K562 (cell line): ENCODE data around the gene ATG10. TPM values are rescaled to one million over a fixed set of nuclear protein-coding genes. Genes with fewer than 3 reads are reported as not detected.

Source experiments
- ATF7 ChIP-seq: fragments of 450-650 bp; IDR thresholded peaks from 2 replicates; pipeline ENCODE4 v1.7.1; 2014; ENCODE audit warnings: mild to moderate bottlenecking, moderate library complexity
- CBX1 ChIP-seq: sonication (generic); IDR thresholded peaks from 2 replicates; pipeline ENCODE4 v1.6.1; 2016; ENCODE audit warnings: antibody characterized with exemption, low read depth, mild to moderate bottlenecking
- DEAF1 ChIP-seq: fragments of 450-650 bp; formaldehyde crosslinking; IDR thresholded peaks from 2 replicates; pipeline ENCODE4 v1.4.0; 2020; ENCODE audit warnings: mild to moderate bottlenecking, moderate library complexity
- E4F1 ChIP-seq: fragments of 250-450 bp; sonication (Bioruptor Pico); IDR thresholded peaks from 2 replicates; pipeline ENCODE4 v1.5.0; 2021; ENCODE audit warnings: mild to moderate bottlenecking, borderline replicate concordance
- MCM7 ChIP-seq, 2 experiments: fragments of 450-650 bp; IDR thresholded peaks; 2 replicates each; pipeline ENCODE4 v1.6.1; 2016 to 2018
- MLLT1 ChIP-seq, 2 experiments: fragments of 450-650 bp; IDR thresholded peaks; 2 replicates each; pipeline ENCODE4 v1.6.1; 2016
- NCOR1 ChIP-seq: fragments of 450-650 bp; IDR thresholded peaks from 2 replicates; pipeline ENCODE4 v1.6.1; 2016; ENCODE audit warnings: mild to moderate bottlenecking, moderate library complexity
- SNRNP70 ChIP-seq: fragments of 200-400 bp; formaldehyde crosslinking; optimal IDR thresholded peaks from 2 replicates; pipeline ENCODE3; 2017; ENCODE audit warnings: low read depth, low read length
- SP1 ChIP-seq: sonication (generic); formaldehyde crosslinking; IDR thresholded peaks from 2 replicates; pipeline ENCODE4 v1.8.1; 2022; ENCODE audit warnings: mild to moderate bottlenecking, missing genetic modification reagents
- TAF15 ChIP-seq: fragments of 200-400 bp; formaldehyde crosslinking; IDR thresholded peaks from 2 replicates; pipeline ENCODE4 v1.6.1; 2017; ENCODE audit warnings: mild to moderate bottlenecking, low read depth, low read length, moderate library complexity
- ZNF318 ChIP-seq, 2 experiments: fragments of 450-650 bp; IDR thresholded peaks; 2 replicates each; pipeline ENCODE4 v1.6.1; 2016; ENCODE audit warnings: mild to moderate bottlenecking in 2 of 2, borderline replicate concordance in 1 of 2, low read depth in 1 of 2, moderate library complexity in 1 of 2
- ZSCAN32 ChIP-seq: fragments of 450-650 bp; formaldehyde crosslinking; IDR thresholded peaks from 2 replicates; pipeline ENCODE4 v1.4.0; 2020; ENCODE audit warnings: mild to moderate bottlenecking, moderate library complexity
- polyA plus RNA-seq, 8 experiments: library from polyadenylated mRNA; depleted of rRNA in 4 of 8; stranded (reverse) in 5 of 8; unstranded in 3 of 8; fragments of >200 nt; fragmentation: Nextera tagmentation in 2 of 8; fragmentation: Illumina TruSeq in 1 of 8; extraction: Ambion mirVana in 2 of 8; extraction: Trizol in 1 of 8; gene quantifications; 2 replicates each; pipeline versions ENCODE4 v1.2.1 to v1.2.3, GENCODE V29; 2011 to 2014; ENCODE audit warnings: inconsistent platforms in 1 of 8, missing spikeins in 1 of 8
- total RNA-seq, 7 experiments: library from RNA; depleted of rRNA in 6 of 7; stranded (reverse); fragments of >200 nt in 6 of 7; fragmentation: Illumina TruSeq in 2 of 7; extraction: Trizol in 2 of 7; gene quantifications; 2 replicates each; pipeline versions ENCODE4 v1.2.1 to v1.2.3, GENCODE V29; 2011 to 2021; ENCODE audit warnings: low replicate concordance in 1 of 7
- TF ChIP-seq, protein P1 (sequence below): sonication (generic); formaldehyde crosslinking; IDR thresholded peaks from 2 replicates; pipeline ENCODE4 v1.8.0; 2022; ENCODE audit warnings: mild to moderate bottlenecking, missing genetic modification reagents

ATG10 gene
- total and polyA plus RNA-seq, 9 of the 15 experiments (the other 6 are each of a cell fraction or from before 2014, with no cell fraction given), result 7.0 to 18.8 (median 14.6) TPM

DNA sequence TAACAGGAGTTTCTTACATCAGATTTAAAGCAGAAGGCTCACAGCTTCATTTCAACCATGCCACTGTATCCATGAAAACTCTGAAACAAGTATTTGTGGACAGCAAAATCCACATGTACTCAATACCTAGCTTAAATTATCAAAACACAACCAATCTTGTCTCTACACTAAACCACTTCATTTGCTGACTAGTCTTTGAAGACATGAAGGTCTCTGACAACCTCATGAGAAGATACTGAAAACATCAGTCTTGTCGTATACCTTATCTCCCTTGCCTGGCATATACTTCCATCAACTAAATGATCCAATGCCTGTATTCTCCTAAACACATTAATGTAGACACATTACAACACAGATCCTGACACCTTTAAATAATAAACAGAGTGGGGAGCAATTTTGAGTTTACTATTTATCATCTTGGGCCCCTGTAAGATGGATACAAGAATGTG lies 303.4 kb downstream of the ATG10 start (continued):
- TF ChIP-seq DEAF1 (0 out of 2 replicates have a peak, but pooled peaks have one; percentile 4), E4F1 (CRISPR knock-in tag) (no peak), ZSCAN32 (no peak), MLLT1 (IDR thresholded peaks at IDR 0.05) (no peak), CBX1 (0 out of 2 replicates have a peak, but pooled peaks have one; percentile 6), ZNF318 (IDR thresholded peaks at IDR 0.05; ENCODE audit: borderline replicate concordance in 1 of 2, low read depth in 1 of 2) (no peak), NCOR1 (0 out of 2 replicates have a peak, but pooled peaks have one; percentile 11), ATF7 (no peak), SP1 (CRISPR knock-in tag) (no peak), SNRNP70 (no peak), TAF15 (no peak), MCM7 (IDR thresholded peaks at IDR 0.05) (no peak)
- TF ChIP-seq, protein P1, sequence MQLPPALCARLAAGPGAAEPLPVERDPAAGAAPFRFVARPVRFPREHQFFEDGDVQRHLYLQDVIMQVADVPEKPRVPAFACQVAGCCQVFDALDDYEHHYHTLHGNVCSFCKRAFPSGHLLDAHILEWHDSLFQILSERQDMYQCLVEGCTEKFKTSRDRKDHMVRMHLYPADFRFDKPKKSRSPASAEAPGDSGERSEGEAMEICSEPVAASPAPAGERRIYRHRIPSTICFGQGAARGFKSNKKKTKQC (CRISPR knock-in tag), result no peak
